HG03045 (cell line): Measurements from ENCODE around the gene CTNNA2.

Experiments
- ATAC-seq: cut with Tn5 transposase; IDR thresholded peaks from one replicate; pipeline ENCODE4 v1.9.1; 2021; ENCODE audit warnings: mild to moderate bottlenecking, moderate library complexity; ENCODE audit not compliant: unreplicated experiment

Gene CTNNA2

GRCh38 chr2:79915455-79915854 lies 402.6 kb downstream of the CTNNA2 start:
- ATAC-seq, result no peak

DNA sequence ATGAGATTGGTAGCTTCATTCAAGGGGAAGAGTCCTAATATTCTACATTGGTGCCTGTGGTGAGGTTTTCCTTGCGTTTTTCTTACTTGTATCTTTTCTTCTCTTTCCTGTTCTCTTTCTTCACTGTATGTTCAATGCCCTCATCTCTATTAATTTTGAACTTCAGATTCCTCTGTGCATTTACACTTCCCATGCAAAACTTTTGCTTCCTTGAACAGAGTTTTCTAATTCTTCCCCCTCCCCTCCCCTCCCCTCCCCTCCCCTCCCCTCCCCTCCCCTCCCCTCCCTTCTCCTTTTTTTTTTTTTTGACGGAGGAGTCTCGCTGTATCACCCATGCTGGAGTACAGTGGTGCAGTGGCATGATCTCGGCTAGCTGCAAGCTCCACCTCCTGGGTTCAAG lies 403.4 kb downstream of the CTNNA2 start:
- no peak for ATAC-seq

GRCh38 chr2:79920512-79921076 lies 407.7 kb downstream of the CTNNA2 start:
- no peak for ATAC-seq

DNA sequence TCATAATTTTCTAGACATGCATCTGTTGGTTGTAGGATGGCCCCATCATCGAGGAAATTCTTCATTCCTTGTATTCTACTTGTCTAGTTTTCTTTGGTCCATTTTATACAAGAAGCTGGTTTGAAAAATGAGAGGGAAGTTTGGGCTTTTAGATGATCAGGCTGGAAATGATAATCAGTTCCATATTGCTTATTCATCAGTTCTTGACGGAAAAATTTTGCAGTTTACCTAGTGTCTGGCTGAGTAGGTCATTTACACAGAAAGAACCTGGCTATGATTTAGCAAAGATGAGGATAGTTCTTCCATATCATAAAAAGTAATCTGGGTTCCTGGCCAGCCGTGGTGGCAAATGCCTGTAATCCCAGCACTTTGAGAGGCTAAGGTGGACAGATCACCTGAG lies 416.8 kb downstream of the CTNNA2 start:
- ATAC-seq, result no peak

- ATAC-seq, result no peak
Measured at GRCh38 chr2:79935046-79935732, 422.3 kb downstream of the CTNNA2 start.

DNA sequence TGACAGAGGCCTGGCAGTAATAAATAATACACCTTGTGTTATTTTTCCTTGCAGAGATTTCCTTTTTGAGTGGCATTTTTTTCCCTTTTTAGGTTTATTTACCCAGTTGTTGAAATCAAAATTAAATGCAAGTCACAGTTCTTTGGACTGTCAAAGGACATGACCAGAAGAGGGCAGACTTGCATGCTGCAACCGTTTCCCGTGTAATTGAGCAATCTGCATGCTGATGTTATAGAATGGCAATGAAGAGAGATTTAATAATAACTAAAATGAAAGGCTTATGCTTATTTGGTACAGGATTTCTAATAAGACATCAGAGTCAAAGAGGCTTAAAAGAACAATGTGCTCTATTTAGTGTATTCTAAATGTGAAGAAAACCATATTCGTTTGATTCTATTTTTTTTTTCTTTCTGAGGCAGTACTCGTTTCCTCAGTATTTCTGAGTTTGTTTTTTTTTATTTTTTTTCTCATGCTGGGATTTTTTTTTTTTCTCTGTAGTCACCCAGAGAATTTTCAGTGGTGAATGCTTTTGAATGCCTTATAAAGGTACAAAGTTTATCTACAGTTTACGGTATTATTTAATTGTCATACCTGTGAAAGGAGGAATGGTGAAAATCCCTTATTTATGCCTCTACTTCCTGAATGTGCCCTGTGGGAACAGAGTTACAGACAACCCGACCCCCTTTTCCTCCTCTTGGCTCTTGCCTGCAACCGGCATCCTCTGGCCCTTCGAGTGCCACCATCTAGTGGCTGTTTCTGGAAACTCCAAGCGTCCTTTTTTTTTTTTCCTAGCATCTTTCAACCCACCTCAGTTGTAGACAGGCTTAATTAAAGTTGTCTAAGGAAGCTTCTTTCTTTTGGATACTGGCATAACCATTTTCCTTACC lies 423.2 kb downstream of the CTNNA2 start:
- ATAC-seq, result no peak

GRCh38 chr2:79936715-79937114 lies 423.9 kb downstream of the CTNNA2 start:
- ATAC-seq, result no peak

DNA sequence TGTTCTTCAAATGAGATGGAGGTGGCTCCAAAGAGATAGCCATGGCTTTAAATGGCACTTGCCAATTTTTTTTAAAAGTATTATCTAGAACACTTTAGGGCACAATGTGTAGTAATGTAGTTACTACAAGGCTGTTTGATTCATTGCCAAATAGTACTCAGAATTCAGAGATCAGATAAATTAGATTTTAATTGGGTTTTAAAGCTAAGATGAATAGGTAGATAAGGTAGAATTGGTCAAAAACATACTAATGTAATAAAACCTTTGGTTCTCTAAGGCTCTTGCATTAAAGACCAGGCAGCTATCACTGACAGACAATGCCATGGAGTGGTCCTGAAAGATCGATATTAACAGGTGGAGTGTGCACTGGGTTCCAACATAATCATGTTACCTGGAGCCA lies 425.8 kb downstream of the CTNNA2 start:
- no peak for ATAC-seq

DNA sequence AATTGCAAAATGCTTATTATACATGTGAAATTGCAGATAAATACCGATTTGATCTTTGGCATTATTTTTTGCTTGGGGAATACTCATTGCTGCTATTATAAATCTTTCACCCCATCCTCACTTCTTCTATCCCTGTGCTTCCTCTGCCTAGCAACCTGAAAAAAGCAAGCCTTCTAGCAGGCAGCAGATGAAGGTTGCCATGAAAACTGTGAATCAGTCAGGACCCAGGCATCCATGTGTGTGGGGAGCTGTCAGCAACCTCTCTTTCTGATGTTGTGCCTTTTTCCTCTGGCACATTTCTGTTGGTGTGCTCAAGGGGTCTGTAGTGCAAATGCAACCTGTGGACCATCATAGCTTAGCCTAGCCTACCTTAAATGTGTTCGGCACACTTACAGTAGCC lies 427.5 kb downstream of the CTNNA2 start:
- no peak for ATAC-seq

- no peak for ATAC-seq
Measured at GRCh38 chr2:79941179-79941578, 428.3 kb downstream of the CTNNA2 start.

- no peak for ATAC-seq
Measured at GRCh38 chr2:79944205-79944604, 431.4 kb downstream of the CTNNA2 start.

- ATAC-seq, result no peak
Measured at GRCh38 chr2:79945653-79946445, 433.0 kb downstream of the CTNNA2 start.

- ATAC-seq, result no peak
Measured at GRCh38 chr2:79947751-79948150, 434.9 kb downstream of the CTNNA2 start.

- no peak for ATAC-seq
Measured at GRCh38 chr2:79950526-79950925, 437.7 kb downstream of the CTNNA2 start.

GRCh38 chr2:79952616-79953015 lies 439.8 kb downstream of the CTNNA2 start:
- ATAC-seq, result no peak

- no peak for ATAC-seq
Measured at GRCh38 chr2:79960035-79960434, 447.2 kb downstream of the CTNNA2 start.

DNA sequence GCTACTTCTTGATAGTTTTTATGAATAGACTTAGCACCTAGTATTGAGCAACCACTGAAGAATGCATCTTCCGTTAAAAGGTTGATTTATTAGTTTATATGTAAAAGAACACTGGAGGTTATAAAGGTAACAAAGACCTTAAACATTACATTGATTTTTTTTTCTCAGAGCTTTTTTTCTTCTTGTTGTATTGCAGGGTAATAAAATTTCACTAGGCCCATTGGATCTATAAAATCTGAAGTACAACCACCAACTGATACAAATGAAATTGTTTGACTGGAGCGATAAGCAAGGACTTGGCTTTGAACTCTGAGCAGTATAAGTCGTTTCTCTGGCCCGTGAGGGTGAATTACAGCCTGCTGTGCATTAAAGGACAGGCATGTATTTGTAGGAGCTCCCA lies 447.7 kb downstream of the CTNNA2 start:
- no peak for ATAC-seq

- no peak for ATAC-seq
Measured at GRCh38 chr2:79964966-79965365, 452.1 kb downstream of the CTNNA2 start.

DNA sequence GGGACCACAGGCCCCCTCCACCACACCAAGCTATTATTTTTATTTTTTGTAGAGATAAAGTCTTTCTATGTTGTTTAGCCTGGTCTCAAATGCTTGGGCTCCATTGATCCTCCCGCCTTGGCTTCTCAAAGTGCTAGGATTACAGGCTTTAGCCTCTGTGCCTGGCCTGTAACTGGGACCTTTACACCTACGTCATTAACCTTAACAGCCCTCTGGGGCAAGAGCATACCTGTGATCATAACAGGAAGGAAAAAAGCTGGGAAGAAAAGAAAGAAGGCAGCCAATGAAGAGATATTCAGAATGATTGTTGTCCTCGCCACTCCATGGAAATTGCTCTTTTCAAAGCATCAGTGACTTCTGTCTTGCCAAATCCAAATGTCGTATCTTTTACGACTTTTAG lies 453.5 kb downstream of the CTNNA2 start:
- ATAC-seq, result no peak

DNA sequence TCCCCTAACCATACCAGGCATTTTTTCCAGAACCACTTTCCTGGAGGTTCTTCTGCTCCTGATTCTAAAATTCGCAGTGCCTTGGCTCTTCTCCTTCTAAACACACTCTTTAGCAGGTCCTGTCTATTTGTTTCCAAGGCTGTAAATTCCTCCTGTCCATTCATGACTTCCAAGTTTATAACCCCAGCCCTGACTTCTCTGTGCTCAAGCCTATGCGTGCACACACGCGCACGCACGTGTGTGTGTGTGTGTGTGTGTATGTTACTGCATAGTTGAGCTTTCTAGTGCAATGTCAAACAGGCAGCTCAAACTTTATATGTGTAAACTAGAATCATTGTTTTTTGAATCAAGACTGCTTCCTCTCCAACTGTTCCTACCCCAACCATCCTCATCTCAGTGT lies 454.0 kb downstream of the CTNNA2 start:
- ATAC-seq, result no peak

GRCh38 chr2:79971807-79972206 lies 459.0 kb downstream of the CTNNA2 start:
- no peak for ATAC-seq
